Measurements from ENCODE around the gene FCHSD2. TPM values are rescaled to one million over a fixed set of nuclear protein-coding genes. Genes with fewer than 3 reads are reported as not detected.

Gene FCHSD2
- total RNA-seq, 1 donor from 2014 or later = 10.0 TPM

DNA sequence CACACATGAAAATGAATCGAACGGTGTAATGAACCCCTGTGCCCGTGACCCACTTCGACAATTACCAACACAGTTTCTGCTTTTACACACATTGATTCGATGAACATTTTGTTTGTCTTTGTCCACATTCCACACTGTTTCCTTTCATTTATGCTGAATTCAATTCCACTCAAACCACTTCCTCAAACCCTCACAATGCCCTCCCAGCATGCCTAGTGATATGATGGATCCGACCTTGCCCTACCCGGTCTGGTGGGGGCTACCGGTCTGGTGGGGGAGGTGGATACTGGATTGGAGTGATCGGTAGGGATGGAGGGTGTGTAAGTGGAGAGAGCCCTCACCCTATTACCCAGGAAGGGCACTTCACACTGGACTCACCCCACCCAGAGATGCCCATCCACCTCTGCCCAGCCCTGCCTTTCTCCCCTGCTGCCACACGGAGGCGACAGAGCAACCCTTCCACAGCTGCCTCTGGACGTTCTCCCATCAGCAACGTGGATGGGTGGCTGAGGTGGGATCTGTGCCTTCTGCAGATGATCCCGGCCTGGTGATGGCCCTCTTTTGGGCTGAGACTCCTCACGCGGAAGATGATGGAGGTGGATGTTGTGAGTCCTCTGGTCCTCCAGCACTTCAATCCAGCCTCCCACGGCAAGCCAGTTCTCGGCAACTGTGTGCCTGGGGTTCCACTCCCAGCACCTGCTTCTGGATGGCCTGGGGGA is 43.0 kb upstream of the FCHSD2 start:
- Histone ChIP-seq H3K4me3 (ENCODE audit: low read depth, low read length) (peak overlapping the region; percentile 3), H3K36me3 (ENCODE audit: control insufficient read depth, insufficient read depth, low read length) (no peaks in the 10 kb centered on the region), H3K27me3 (ENCODE audit: control insufficient read depth, insufficient read depth, low read length) (no peaks in the 10 kb centered on the region)
- DNase-seq (ENCODE audit: low read depth) (peak; percentile 86), FAIRE-seq (no peak)
- TF ChIP-seq, protein P1, sequence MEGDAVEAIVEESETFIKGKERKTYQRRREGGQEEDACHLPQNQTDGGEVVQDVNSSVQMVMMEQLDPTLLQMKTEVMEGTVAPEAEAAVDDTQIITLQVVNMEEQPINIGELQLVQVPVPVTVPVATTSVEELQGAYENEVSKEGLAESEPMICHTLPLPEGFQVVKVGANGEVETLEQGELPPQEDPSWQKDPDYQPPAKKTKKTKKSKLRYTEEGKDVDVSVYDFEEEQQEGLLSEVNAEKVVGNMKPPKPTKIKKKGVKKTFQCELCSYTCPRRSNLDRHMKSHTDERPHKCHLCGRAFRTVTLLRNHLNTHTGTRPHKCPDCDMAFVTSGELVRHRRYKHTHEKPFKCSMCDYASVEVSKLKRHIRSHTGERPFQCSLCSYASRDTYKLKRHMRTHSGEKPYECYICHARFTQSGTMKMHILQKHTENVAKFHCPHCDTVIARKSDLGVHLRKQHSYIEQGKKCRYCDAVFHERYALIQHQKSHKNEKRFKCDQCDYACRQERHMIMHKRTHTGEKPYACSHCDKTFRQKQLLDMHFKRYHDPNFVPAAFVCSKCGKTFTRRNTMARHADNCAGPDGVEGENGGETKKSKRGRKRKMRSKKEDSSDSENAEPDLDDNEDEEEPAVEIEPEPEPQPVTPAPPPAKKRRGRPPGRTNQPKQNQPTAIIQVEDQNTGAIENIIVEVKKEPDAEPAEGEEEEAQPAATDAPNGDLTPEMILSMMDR (IDR thresholded peaks at IDR 0.05; ENCODE audit: insufficient read depth, low read length, severe bottlenecking) = peak; percentile 99

DNA sequence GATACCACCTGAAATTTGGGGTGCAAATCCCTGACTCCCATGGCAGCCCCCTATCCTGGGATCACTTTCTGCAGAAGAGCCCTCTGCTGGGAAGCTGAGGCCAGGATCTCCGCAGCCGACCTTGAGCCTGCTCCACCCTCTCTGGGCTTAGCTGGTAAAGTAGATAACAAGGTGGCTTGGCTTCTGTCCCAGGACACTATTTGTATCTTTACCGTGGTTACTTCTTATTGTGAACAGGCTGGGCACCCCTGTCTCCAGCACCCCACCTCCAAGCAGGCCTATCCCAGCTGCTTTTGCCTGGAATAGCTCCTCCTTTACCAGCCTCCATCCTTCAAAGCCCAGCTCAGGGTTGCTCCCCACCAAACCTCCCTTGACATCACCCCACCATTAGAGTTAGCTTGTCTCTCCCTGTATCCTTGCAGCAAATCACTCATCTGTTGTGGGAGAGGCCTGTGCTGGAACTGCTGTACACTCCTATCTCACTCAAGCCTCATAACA is 40.8 kb upstream of the FCHSD2 start:
- Histone ChIP-seq H3K36me3 (ENCODE audit: control insufficient read depth, insufficient read depth, low read length) (no peaks in the 10 kb centered on the region), H3K27me3 (ENCODE audit: control insufficient read depth, insufficient read depth, low read length) (no peaks in the 10 kb centered on the region), H3K4me3 (ENCODE audit: low read depth, low read length) (no peak overlapping the region)
- DNase-seq (ENCODE audit: low read depth) (no peak), FAIRE-seq (no peak)
- TF ChIP-seq, protein P1 (IDR thresholded peaks at IDR 0.05; ENCODE audit: insufficient read depth, low read length, severe bottlenecking) = no peak

DNA sequence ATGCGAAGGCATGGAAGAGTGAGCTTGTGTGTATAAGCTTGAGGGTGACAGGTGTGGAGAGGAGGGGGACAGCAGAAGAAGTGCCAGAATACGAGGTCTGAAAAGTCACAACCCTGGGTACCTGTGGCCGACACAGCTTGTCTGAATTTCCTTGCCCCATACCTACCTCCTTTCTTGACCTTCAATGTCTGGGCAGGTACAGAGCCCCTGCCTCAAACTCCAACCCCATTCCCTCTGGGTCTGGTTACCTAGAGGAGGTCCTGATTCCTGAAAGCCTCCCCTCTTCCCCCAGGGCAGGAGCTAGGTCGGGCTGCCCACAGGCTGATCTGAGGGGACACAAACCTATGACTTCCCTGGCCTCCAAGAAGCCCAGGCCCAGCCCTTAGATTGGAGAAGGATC is 36.6 kb upstream of the FCHSD2 start:
- FAIRE-seq (no peak), DNase-seq (ENCODE audit: low read depth) (no peak)
- TF ChIP-seq, protein P1 (IDR thresholded peaks at IDR 0.05; ENCODE audit: insufficient read depth, low read length, severe bottlenecking) = no peak
- Histone ChIP-seq H3K27me3 (ENCODE audit: control insufficient read depth, insufficient read depth, low read length) (no peaks in the 10 kb centered on the region), H3K4me3 (ENCODE audit: low read depth, low read length) (no peak overlapping the region), H3K36me3 (ENCODE audit: control insufficient read depth, insufficient read depth, low read length) (no peaks in the 10 kb centered on the region)

DNA sequence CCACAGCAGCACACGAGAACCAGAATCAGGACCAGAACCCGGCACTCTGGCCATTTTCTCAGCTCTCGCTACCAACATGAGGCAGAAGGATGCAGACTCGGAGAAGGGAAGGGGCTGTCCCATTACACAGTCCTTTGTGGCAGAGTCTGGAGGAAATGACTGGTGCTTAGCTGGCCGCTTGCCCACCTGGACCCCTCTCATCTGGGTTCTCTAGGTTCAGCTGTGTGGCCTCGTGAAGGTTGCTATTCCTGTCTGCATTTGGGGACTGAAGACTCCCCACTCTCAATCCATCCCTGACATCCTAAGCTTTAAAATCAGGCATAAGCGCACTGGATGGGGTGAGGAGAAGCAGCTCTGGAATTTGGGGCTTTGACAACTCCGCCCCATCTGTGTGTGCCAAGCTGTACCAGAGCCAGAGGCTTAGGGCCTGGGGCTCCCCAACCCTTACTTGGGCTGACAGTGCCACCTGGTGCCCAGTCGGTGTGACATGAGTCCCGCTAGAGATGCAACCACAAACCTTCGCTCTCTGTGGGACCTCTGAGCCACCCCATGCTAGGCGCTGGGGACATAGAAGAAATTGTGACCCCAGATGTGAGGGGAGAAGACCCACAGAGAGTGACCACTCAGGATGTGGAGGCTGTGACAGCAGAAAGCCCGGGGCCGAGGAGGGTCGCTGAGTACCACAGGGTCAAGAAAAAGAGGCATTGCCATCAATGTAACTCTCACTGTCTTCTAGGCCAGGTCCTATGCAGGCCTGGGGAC is 35.8 kb upstream of the FCHSD2 start:
- TF ChIP-seq, protein P1 (IDR thresholded peaks at IDR 0.05; ENCODE audit: insufficient read depth, low read length, severe bottlenecking) = peak; percentile 87
- H3K36me3 ChIP-seq (ENCODE audit: control insufficient read depth, insufficient read depth, low read length) = no peaks in the 10 kb centered on the region
- FAIRE-seq = no peak
- DNase-seq (ENCODE audit: low read depth) = peak; percentile 64
- no peaks in the 10 kb centered on the region for H3K27me3 ChIP-seq (ENCODE audit: control insufficient read depth, insufficient read depth, low read length)
- no peak overlapping the region for H3K4me3 ChIP-seq (ENCODE audit: low read depth, low read length)

DNA sequence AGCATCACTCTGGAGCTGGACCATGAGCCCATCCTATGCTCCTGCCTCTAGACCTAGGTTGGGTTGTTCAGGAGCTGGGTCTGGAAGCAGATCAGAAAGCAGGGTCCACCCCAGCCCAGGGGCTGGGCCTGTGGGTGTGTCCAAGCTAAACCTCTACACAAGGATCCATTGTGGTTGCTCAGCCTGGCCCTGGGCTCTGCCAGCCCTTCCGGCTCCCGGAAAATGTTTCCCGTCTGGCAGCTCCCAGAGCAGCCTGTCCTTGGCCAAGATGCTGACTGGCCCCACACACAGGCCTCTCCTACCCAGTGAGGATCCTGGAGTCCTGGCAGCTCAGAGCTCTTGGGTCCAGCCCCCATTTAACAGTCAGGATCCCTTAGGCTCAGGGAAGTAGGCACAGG is 35.3 kb upstream of the FCHSD2 start:
- FAIRE-seq (no peak), DNase-seq (ENCODE audit: low read depth) (no peak)

More for the DNA sequence above, 35.3 kb upstream of the FCHSD2 start:
- TF ChIP-seq, protein P1 (IDR thresholded peaks at IDR 0.05; ENCODE audit: insufficient read depth, low read length, severe bottlenecking) = no peak
- H3K27me3 ChIP-seq (ENCODE audit: control insufficient read depth, insufficient read depth, low read length) = no peaks in the 10 kb centered on the region
- H3K36me3 ChIP-seq (ENCODE audit: control insufficient read depth, insufficient read depth, low read length) = no peaks in the 10 kb centered on the region
- H3K4me3 ChIP-seq (ENCODE audit: low read depth, low read length) = no peak overlapping the region

All from bronchial epithelial cell (primary cell).